Neural cell (in vitro differentiated cells): ENCODE results near the gene DENND5A.

Experiments
- REST ChIP-seq: IDR thresholded peaks from 2 replicates; pipeline ENCODE4 v1.6.1; 2012; ENCODE audit warnings: borderline replicate concordance
- SMC3 ChIP-seq: fragments of 450-650 bp; conservative IDR thresholded peaks from 2 replicates; pipeline ENCODE4 v1.6.1; 2014; ENCODE audit warnings: antibody characterized with exemption, mild to moderate bottlenecking, moderate library complexity; ENCODE audit not compliant: poor library complexity

GRCh38 chr11:9253086-9253485 lies 12.1 kb downstream of the DENND5A start:
- TF ChIP-seq REST (no peak), SMC3 (no peak)
